ENCODE measurements around the gene HIGD2B.
"Not testable (repeated sequence)": the region's sequence is repeated elsewhere in the genome, so short reads cannot be mapped to it uniquely, and the experiment has no call there.

HIGD2B gene

GRCh38 chr15:72685925-72686794 lies at the start of gene HIGD2B, which contains the start of gene BBS4:
HIGD2B (minus strand) TSS chr15:72686182; CDS start chr15:72676374, 9,808 bp downstream.
BBS4 (plus strand) TSS chr15:72686207; CDS start chr15:72686228, 21 bp downstream.
- H3K4me3 ChIP-seq (ENCODE audit: low read depth, low read length), result peak within 1 kb of the TSS; percentile 85
- peak; percentile 38 for DNase-seq (ENCODE audit: low read depth)

GRCh38 chr15:72735111-72735510 lies 49.1 kb upstream of the HIGD2B start:
- DNase-seq (ENCODE audit: low read depth), result no peak
- H3K4me3 ChIP-seq (ENCODE audit: low read depth, low read length), result no peak overlapping the region

GRCh38 chr15:72733941-72734738 lies 48.2 kb upstream of the HIGD2B start:
- no peak for DNase-seq (ENCODE audit: low read depth)
- H3K4me3 ChIP-seq (ENCODE audit: low read depth, low read length), result no peak overlapping the region

- H3K4me3 ChIP-seq (ENCODE audit: low read depth, low read length), result no peak overlapping the region
- DNase-seq (ENCODE audit: low read depth), result no peak
Measured at GRCh38 chr15:72732516-72732915, 46.5 kb upstream of the HIGD2B start.

GRCh38 chr15:72732086-72732485 lies 46.1 kb upstream of the HIGD2B start:
- no peak overlapping the region for H3K4me3 ChIP-seq (ENCODE audit: low read depth, low read length)
- no peak for DNase-seq (ENCODE audit: low read depth)

GRCh38 chr15:72728821-72729220 lies 42.8 kb upstream of the HIGD2B start:
- no peak overlapping the region for H3K4me3 ChIP-seq (ENCODE audit: low read depth, low read length)
- DNase-seq (ENCODE audit: low read depth), result no peak

- DNase-seq (ENCODE audit: low read depth); H3K4me3 ChIP-seq (ENCODE audit: low read depth, low read length): not testable (repeated sequence)
Measured at GRCh38 chr15:72728249-72728648, 42.3 kb upstream of the HIGD2B start.

GRCh38 chr15:72727154-72727553 lies 41.2 kb upstream of the HIGD2B start:
- DNase-seq (ENCODE audit: low read depth), result no peak
- no peak overlapping the region for H3K4me3 ChIP-seq (ENCODE audit: low read depth, low read length)

- not testable (repeated sequence) for DNase-seq (ENCODE audit: low read depth); H3K4me3 ChIP-seq (ENCODE audit: low read depth, low read length)
Measured at GRCh38 chr15:72725851-72726250, 39.9 kb upstream of the HIGD2B start.

GRCh38 chr15:72725446-72725845 lies 39.5 kb upstream of the HIGD2B start:
- DNase-seq (ENCODE audit: low read depth), result no peak
- no peak overlapping the region for H3K4me3 ChIP-seq (ENCODE audit: low read depth, low read length)

- no peak for DNase-seq (ENCODE audit: low read depth)
- H3K4me3 ChIP-seq (ENCODE audit: low read depth, low read length), result no peak overlapping the region
Measured at GRCh38 chr15:72724028-72724427, 38.0 kb upstream of the HIGD2B start.

- DNase-seq (ENCODE audit: low read depth), result peak; percentile 28
- H3K4me3 ChIP-seq (ENCODE audit: low read depth, low read length), result no peak overlapping the region
Measured at GRCh38 chr15:72722071-72722696, 36.2 kb upstream of the HIGD2B start.

GRCh38 chr15:72708551-72709303 lies 22.7 kb upstream of the HIGD2B start:
- not testable (repeated sequence) for H3K4me3 ChIP-seq (ENCODE audit: low read depth, low read length); DNase-seq (ENCODE audit: low read depth)

GRCh38 chr15:72706266-72706665 lies 20.3 kb upstream of the HIGD2B start:
- no peak for DNase-seq (ENCODE audit: low read depth)
- no peak overlapping the region for H3K4me3 ChIP-seq (ENCODE audit: low read depth, low read length)

- no peak overlapping the region for H3K4me3 ChIP-seq (ENCODE audit: low read depth, low read length)
- DNase-seq (ENCODE audit: low read depth), result no peak
Measured at GRCh38 chr15:72700076-72700475, 14.1 kb upstream of the HIGD2B start.

GRCh38 chr15:72698938-72699337 lies 13.0 kb upstream of the HIGD2B start:
- DNase-seq (ENCODE audit: low read depth), result no peak
- H3K4me3 ChIP-seq (ENCODE audit: low read depth, low read length), result no peak overlapping the region

GRCh38 chr15:72690938-72691337 lies 5.0 kb upstream of the HIGD2B start:
- DNase-seq (ENCODE audit: low read depth), result no peak
- H3K4me3 ChIP-seq (ENCODE audit: low read depth, low read length), result no peak overlapping the region

GRCh38 chr15:72688697-72689096 lies 2.7 kb upstream of the HIGD2B start:
- H3K4me3 ChIP-seq (ENCODE audit: low read depth, low read length), result no peak overlapping the region
- no peak for DNase-seq (ENCODE audit: low read depth)

GRCh38 chr15:72685301-72685924 lies 569 bp downstream of the HIGD2B start:
- no peak for DNase-seq (ENCODE audit: low read depth)
- H3K4me3 ChIP-seq (ENCODE audit: low read depth, low read length), result peak overlapping the region; percentile 85
